ENCODE data around the gene ERCC5.

Gene ERCC5

DNA sequence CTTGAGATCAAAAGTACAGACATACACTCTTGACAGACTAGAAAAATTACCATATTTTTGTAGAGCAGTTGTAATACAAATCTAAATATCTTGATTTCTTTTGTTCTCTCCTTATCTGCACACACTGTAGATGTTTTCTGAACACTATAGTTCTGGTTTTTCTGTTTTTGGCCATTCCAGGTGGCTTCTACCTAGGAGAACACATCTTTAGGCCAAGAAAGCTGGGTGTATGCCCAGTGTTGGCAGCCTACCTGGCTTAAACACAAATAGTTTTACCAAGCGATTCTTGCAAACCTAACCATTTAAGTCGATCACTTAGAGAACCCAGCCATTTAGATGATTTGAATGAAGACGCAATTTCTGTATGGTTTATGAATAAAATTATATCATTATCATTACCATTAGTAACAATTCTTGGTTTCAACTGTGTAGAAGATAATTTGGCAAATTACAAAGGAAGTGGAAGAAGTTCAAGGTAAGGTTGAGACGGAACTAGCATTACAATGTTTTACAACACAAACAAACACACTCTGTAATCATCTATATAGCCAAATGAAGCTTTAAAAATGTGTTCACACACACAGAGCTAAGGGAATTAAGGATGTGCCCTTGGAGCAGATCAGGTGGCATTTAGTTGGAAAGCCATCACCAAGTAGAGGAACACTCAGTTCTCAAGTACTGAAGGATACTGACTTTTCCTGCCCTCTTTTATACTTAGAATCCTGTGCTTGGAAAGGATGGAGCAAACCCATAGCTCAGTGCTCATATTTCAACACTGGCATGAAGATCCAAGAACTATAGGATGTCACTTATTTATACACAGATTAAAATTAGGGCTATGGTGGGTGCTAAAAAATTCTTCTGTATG lies 36.2 kb downstream of the ERCC5 start:
- DNase-seq (ENCODE audit: low spot score): no peak

DNA sequence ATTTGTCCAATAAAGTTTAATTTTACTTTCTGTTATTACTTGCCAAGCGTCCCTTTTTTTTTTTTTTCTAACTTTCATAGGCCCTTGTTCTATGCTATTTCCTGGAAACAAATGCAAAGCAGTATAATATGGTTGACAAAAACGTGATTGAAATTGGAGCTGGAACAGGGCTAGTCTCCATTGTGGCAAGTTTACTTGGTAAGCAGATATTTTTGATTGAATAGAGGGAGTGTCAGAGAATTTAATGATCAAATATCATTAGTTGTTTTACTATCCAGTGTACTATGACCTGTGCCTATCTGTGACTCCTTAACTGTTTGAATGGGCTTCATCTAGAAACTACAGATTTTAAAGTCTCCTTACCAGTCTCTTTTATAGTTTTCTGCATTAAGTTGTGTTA lies 46.7 kb downstream of the ERCC5 start:
- no peak for DNase-seq (ENCODE audit: low spot score)

DNA sequence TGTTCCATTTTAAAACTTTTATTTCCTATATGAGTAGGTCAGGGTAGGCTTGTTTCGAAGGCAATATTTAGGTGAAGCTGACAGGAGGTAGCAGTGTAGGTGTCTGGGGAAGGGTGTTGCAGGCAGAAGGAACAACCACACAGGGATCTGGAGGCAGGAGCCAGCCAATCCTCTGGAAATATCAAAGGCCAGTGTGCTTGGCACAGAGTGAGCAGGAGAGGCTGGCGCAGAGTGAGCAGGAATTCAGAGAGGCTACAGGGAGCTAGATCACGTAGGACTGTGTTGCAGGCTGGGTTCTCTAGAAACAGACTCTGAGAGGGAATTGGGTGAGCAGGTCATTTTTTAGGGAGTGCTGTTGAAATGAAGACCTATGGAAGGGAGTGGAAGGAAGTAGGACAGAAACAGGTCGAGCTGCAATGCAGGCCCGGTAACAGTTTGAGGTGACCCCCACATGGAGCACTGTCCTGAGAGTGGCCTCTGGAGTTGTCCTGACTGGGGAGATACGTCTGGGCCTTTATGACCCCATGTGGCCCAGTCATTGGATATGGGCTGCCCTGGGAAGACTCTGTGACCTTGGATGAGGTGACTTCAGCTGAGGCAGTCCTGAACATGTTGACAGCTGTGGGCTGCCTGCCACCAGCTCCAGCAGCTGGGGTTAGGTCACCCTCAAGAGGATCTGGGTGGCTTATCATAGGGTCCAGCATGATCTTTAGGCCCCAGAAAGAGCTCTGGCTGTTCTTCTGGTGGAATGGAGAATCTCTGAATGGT lies 51.7 kb downstream of the ERCC5 start:
- no peak for DNase-seq (ENCODE audit: low spot score)

DNA sequence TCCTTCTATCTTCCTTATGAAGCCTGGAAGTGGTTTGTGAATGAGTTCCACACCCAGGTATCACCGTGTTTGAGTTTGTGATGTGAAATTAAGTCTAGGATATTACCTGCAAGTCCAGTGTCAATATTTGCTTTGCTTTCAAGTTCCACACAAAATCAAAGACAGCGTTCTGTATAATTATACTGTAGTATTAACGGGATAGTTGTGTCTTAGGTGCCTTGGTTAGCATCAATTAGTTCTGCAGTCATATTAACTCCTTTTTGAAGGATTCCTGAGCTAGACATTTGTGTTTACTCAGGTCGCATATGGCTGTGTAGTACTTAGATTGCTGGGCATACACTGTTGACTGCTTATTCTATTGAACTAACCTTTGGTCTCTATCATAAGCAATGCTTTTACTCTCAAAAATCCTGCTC lies 54.4 kb downstream of the ERCC5 start:
- DNase-seq (ENCODE audit: low spot score): no peak

DNA sequence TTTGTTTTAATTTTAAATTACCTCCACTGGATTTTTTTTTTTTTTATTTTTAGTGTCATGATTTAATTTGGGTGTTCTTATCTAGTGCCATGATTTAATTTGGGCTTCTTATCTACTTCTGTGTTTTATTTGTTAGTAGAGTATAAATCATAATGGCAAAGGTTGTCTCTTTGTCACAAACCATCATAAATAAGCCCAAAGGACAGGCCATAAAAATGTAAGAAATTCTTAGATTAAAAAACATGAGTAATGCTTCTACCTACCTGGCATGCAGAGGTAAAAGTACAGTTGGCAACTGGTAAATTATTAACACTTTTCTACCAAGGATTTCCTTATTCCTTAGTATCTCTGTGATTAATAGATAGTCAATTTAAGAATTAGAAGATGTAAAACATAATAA lies 55.2 kb downstream of the ERCC5 start:
- no peak for DNase-seq (ENCODE audit: low spot score)

DNA sequence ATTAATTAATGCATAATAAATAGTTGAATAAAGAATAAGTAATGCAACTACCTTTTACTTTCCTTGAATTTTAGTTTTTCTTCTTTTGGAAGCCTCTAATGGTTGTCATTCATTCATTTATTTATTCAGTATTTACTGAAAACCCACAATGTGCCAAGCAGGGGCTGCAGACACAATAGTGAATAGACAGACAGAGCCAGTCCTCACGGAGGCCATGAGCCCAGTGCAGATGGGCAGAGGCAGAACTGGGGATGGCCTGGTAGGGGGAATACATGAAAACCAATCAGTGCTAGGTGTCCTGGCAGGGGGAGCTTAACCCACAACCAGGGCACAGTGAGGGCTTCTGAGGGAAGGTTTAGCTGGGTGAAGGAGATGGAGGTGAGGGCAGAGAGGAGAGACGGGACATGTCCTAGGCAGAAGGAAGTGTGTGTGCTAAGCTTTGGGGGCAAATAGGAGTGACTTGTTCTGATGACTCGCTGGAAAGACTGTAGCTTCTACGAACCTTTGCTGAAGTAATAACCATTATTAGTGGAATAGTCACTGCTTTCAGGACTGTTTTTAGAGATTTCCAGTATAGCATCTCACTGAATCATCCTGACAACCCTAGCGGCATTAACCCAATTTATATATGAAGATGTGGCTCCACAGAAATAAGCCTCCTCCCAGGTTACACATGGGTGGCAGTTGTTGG lies 55.9 kb downstream of the ERCC5 start:
- DNase-seq (ENCODE audit: low spot score): no peak

DNA sequence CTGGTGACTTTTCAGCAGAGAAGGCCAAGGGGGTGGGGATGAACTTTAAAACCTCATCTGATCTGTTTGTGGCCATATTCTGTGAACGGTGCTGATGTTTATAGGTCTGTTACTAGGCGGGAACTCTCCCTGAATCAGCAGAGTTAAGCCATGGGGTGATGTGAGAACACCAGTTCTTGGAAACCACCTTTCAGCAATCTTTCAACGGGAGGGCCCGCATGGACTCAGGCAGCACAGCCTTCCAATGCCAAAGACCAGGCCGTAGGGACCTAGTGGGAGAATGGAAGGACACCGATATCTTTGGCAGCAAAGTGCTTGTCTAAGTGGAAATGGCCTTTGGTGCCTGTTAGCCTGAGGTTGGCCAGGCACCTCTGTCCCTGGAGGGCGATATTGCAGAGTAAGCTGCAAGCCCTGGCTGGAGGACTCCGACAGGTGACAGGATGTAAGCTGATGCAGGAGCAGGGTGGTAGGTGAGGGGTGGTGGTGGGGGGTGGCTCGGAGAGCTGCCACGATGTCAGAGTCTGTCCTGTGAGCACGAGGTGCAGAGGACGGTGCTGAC lies 57.0 kb downstream of the ERCC5 start:
- no peak for DNase-seq (ENCODE audit: low spot score)

DNA sequence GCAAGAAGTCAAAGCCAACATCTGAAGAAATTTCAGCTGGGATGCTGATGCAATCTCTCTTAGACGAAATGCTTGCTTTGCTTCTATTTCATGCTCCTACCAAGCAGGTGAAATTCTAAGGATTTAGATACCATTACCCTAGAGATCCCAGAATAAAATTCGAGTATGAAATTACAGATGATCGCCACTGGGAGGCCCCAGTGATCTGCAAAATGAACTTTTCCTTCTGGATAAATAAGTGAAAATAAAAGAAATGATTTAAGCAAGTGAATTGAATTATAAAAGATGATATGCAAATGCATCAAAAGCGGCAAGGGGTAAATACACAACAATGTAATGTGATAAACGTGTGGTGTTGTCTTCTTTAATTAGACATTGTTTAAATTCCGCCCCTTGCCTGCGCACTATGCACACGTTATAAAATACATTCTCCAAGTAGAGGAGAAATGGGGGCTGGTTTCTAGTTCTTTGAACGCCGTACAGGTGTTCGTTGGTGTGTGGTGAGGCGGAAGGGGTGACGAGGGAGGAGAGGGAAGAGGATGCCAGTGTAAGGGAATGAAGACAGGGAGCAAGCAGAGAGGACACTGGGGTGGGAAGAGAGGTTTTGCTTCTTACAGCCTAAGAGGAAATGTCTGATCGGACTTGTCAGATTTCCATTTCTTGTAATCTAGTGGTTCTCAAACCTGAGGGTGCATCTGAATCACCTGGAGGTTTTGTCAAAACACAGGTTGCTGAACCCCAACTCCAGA lies 58.0 kb downstream of the ERCC5 start:
- DNase-seq (ENCODE audit: low spot score): peak; percentile 67

DNA sequence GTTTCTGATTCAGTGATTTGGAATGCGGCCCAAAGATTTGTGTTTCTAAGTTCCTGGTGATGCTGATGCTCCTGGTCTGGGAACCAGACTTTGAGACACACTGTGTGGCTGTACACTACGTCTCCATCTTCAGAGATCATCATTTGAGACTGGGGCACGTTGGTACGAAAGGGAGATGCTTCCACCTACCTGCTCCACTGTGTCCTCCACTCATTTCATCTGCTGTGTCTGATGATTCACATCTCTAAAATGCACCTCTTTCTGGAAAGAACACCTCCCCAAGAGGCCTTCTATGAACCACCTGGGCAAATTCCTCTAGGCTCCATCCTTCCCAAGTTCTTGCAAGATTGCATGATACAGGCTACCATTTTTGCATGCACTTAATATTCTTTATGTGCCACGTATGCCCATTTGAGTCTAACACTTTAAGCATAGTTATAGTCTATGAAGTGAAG lies 58.6 kb downstream of the ERCC5 start:
- no peak for DNase-seq (ENCODE audit: low spot score)

DNA sequence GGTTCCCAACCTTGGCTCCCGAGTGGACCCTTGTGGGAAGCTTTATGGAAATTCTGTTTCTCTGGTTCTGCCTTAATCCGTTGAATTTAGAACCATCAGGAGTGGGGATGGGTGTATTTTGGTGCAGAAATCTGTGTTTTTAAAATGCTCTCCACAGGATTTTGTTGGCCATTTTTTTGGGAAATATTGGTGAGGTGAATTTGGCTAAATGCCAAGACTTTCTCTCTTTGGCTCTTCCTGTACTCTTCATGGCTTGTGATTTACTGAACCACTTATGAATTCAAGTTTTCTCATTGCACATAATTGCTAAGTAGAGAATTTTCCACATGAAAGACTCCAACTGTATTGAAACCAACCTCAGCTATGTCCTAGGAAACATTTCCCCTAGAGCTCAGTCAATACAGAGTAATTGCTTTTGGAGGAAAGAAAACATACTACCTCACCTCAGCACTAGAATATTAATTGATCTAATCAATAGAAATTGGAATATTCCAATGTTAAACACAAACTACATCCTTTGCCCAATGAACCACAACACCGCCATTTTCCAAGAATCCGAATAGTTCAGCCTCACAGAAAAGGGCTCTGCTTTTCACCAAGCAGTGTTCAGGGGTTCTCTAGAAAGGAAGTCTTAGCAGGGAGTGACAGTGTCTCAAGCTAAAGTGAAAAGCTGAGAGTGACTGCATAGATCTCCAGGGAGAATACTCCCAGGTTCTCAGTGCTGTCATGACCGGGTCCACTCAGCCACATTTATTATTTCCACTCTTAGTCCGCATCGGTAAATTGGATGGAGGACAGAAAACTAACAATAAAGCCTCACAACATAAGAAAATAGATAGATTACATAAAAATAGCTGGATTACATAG lies 60.3 kb downstream of the ERCC5 start:
- DNase-seq (ENCODE audit: low spot score): no peak

DNA sequence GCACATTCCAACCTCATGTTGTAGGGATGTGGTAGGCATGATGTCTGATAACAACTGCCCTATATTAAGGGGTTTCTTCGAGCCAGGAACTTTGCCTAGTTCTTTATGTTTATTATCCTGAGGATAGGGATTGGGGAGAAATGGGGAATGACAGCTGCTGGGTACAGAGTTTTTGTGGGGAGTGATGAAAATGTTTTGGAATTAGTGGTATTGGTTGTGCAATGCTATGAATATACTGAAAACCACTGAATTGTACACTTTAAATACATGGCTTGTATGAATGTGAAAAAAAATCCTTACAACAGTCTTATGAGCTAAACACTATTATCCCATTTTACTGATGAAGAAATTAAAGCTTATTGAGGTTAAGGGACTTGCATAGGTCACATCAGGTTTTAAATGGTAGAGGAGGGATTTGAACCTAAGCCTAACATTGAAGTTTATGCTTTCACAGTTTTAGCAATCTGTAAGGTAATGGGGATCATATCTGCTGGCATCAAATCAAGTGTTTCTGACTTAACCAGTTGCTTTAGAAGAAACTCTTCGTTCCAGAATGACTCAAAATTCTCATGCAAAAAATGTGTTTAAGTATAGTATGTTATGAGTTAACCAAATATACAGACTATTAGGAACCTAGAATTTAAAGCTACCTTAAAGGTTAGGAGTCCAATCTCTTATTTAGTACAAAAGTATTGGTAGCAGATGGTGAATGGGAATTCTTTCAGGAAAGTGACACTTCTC lies 61.4 kb downstream of the ERCC5 start:
- no peak for DNase-seq (ENCODE audit: low spot score)

DNA sequence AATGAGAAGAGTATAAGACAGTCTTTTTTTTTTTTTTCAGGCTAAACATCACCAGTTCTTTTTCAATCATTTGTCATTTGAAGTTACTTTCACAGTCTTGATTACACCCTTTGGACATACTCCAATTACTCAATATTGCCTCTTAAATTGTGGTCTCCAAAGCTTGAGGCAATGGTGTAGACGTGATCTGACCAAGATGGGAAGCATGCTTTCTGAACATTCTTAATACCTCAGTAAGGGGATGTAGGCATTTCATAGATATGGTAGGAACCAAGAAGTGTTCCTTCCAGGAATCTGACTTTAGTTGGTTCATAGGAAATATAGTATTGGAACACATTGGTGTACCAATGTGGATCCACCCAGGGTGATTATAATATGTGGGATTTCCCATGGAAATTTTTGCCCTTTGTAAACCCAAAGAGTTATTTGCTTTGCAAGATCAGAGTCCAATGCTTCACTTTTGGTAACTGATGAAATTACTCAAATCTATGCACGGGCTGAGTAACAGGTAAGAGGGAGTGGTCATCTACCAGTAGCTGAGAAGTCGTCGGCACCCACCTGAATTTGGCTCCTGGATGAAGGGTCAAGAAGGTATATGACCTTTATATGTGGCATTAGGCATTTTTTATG lies 62.2 kb downstream of the ERCC5 start:
- DNase-seq (ENCODE audit: low spot score): no peak

DNA sequence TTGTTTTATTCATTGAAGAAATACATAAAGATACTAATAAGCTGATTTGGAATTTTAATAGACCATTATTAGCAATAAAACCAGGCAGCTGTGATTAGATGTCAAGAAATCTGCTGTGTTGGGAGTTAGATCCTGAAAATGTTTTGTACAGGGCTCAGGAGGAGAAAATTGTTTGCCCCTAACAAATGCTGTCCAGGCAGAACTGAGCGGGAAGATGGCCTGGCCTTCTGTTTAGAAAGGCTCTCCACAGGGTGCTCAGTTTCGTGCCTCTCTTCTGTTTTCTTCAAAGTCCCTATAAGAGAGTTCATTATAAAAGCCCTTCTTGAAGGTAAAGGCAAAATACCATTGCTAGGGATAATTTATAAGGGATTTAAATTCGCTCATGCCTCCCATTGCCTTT lies 64.1 kb downstream of the ERCC5 start:
- DNase-seq (ENCODE audit: low spot score): no peak

DNA sequence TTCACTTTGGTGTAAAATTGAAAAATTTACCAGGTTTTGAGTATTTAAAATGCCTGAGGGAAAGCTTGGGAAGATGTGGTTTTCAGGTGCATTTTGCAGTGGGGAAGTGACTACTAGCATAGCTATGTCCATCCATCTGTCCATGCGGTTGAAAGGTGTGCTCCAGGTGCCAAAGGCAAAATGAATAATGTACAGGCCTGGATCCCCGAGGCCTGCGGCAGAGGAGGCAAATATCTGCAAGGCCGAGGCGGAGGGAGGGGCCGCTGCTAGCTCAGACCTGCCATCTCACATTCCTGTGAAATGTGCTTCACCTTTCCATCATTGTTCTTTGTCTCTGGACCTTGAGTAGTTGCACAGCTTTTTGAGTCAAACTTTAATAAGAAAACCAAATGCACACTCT lies 65.5 kb downstream of the ERCC5 start:
- DNase-seq (ENCODE audit: low spot score): no peak

DNA sequence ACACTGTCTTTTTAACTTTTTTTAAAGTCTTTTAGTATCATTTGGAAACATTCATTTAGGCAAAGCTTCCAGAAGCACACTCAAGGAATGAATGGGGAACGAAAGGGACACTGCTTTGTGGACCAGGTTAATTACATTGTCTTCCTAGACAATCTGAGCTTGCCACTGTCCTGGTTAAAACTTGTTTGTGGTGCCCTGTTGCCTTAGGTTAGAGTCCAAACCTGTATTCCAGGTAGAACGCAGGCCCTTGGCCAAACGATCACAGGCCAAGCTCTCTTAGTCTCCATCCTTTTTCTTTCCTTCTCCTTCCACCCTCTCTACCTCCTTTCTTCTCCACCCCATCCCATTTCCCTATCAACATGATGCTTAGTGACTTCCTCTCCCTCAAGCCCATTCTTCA lies 66.8 kb downstream of the ERCC5 start:
- DNase-seq (ENCODE audit: low spot score): no peak

DNA sequence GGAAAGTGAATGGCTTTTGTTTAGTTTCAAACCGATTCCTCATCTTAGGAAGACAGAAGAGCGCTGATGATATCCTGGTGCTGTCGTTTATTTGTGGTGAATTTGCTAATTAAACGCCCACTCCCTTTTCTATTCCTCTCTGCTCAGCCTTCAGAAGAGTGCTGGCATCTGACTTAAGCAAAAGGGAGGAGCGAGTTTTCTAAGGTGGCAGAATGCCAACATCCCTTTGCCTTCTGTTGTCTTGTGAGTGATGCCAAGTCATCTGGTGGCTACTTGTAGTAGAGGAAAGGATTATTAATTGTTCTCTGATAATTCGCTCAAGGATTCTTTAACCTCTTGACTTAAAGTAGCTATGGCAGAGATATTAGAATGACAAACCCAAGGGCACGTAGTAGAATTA lies 68.1 kb downstream of the ERCC5 start:
- no peak for DNase-seq (ENCODE audit: low spot score)

DNA sequence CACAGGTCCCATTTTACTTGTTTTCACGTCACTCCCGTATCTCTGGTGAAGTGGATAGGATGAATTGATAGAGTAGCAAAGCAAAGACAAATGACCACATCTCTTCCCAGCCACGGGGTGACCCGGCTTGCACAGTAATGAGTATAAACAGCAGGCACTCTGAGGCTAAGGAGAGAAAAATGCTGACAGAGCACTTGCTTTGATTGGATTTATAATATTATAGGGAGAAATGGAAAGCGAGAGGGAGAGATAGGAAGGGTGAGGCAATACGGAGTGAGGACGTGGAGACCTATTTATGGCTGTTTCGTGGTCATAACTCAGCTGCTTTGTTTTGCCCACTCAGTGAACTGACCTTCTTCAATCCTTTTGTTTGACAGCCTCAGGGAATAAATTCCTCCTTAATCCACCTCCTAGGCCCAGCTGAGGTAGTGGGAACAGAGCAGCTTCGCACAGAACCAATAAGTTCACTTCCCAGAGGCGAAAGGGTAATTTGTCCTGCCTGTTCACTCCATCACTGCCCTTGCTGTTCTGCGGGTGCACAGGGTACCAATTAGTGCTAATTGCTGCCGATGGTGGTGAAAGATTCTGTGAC lies 68.6 kb downstream of the ERCC5 start:
- no peak for DNase-seq (ENCODE audit: low spot score)

DNA sequence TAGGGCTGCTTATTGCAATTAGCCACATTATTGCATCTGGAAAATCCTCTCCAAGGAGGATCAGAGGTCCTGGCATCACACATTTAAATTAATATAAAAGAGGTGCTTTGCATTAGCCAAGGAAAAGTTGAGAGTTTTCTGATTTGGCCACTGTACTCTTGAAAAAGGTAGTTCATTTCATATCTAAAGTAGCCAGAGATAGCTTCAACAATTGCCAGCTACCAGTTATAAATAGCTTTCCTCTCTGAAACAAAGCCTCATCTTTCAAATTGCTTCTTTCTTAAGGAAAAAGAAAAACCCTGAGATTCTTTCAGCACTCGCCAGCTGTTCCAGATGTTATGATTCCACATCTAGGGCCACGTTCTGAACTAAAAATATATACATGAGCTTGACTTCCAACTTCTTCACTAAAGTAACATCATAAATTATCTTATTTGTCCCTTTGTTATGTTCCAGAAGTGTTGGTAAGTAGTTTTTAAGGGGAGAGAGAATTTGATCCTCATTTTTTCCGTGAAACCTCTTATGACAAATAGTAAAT lies 69.6 kb downstream of the ERCC5 start:
- no peak for DNase-seq (ENCODE audit: low spot score)

DNA sequence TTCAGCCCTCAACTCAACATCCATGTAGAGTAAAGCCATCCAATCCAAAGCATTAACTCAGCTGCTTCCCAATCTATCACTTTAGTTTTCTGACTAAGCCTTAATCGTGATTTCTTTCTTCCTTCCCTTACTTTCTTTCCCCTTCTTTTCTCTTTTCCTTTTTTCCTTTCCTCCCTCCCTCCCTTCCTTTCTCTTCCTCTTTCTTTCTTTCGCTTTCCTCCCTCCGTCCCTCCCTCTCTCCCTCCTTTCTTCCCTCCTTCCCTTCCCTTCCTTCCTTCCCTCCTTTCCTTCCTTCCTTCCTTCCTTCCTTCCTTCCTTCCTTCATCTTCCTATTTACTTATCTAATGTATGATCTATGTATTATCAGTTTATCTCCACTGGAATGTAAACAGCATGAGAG lies 71.2 kb downstream of the ERCC5 start:
- no peak for DNase-seq (ENCODE audit: low spot score)

All from NAMALWA (cell line).